ENCODE measurements around the gene FOXI1.
"Not testable (repeated sequence)": the region's sequence is repeated elsewhere in the genome, so short reads cannot be mapped to it uniquely, and the experiment has no call there.

The FOXI1 gene

GRCh38 chr5:170132269-170132975 lies 26.7 kb downstream of the FOXI1 start:
- no peak for DNase-seq

DNA sequence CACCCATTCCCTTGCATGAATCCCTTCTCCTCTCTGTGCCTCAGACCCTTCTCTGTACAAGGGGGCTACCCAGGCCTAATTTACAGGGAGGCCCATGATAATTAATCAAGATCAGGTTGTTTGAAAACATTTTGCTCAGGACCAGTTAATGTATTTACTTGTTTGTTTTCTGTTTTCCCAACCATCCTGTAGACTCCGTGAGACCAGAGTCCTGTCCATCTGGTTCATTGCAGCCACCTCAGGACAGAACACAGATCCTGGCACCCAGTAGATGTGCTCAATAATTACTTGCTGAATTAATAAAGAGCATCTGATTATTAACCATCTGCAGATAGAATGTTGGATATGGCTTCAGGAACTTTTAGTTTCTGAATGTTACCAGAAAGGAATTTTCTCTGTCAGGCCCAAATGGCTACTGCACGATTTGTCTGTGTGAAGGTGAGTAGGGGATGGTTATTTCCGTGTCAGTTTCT lies 27.3 kb downstream of the FOXI1 start:
- no peak for DNase-seq

DNA sequence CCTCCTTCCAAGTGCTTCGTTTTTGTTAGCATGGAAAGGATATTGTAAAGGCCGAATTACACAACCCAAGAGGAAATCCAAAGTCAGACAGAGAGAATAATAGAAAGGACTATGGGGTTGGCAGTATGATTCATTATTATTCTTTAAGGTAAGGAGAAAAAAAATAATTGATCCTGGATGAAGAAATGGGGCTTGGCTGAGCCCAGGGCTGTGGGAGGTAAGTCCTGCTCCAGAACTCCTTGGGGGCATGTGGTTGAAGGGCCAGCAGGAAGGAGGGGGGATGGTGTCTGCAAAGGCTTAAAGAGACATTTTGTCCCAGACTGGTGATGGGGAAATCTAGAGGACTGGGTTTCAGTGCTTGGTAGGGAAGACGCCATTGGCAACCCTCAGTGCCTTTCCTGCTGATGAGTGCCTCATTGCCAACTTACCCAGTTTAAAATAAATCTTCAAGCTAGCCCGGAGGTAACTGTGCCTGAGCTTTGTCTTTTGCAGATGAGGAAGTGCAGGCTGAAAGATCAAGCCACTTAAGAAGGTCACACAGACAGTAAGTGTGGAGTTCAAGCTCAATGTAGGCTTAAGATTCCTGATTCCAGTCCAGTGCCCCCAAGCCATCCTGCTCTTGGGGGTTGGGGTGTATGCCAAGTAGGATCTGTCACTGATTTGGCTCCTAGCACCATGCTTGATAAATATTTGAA lies 30.2 kb downstream of the FOXI1 start:
- no peak for DNase-seq

GRCh38 chr5:170136506-170136905 lies 30.8 kb downstream of the FOXI1 start:
- no peak for DNase-seq

DNA sequence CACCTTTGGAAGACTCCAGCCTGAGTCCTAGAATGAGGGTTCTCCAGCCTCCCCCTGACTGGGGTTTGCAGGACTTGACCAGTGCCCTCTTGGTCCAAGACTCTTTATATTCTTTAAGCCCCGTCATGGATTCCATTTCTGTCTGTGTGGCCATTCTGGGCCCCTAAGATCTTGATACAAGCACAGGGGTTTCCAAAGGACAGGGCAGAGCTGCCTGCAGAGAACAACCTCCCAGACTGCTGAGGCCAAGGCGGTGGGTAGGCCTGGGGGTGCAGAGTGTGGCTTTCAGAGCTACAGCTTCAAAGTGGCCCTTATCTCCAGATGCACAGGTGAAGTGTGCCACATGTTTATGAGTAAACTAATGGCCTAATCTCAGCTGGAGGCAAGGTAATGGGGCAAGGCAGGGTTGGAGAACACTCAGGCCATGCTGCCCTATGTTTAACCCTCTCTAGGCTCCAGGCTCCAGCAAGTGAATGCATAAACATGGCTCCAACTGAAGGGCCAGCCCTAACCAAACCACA lies 32.1 kb downstream of the FOXI1 start:
- DNase-seq: no peak

GRCh38 chr5:170138273-170138672 lies 32.6 kb downstream of the FOXI1 start:
- DNase-seq: no peak

GRCh38 chr5:170139786-170140335 lies 34.2 kb downstream of the FOXI1 start:
- DNase-seq: no peak

- DNase-seq: not testable (repeated sequence)
Observed at GRCh38 chr5:170141196-170141595, 35.5 kb downstream of the FOXI1 start.

DNA sequence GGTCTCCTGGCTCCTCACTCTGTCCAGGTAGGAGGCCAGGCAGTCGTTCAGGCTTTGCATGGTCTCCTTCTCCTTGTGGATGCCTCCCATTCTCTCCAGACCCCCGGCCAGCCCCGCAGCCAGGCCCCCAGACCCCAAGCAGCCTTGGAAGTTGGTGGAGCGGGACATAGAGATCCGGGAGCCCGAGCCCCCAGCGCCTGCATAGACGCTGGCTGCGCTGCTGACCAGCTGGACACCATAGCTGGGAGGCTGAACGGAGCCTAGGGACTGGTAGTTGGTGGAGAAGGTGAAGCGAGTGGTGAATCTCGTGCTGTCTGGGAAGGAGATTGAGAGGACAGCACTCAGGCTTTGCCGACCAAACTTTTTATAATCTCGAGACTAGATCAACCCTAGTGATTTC lies 35.9 kb downstream of the FOXI1 start:
- no peak for DNase-seq

- DNase-seq: no peak
Observed at GRCh38 chr5:170142196-170142595, 36.5 kb downstream of the FOXI1 start.

GRCh38 chr5:170143091-170143490 lies 37.4 kb downstream of the FOXI1 start:
- no peak for DNase-seq

DNA sequence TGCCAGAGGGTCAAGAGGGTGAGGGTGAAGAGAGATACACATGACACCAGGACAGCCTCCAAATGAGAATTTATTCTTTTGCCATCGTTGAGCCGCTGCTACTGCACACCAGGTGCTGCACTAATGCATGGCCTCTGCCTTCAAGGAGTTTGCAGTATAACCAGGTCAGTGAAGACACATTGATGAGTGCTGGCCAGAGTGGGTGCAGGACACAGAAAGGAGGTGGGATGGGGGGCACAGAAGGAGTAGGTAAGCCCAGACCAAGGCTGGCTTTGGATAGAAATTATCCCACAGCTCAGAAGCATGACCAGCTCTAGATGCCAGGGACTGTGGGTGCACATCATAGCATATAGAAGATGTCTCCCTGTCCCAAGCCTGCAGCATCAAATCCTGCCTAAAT lies 38.0 kb downstream of the FOXI1 start:
- DNase-seq: no peak

DNA sequence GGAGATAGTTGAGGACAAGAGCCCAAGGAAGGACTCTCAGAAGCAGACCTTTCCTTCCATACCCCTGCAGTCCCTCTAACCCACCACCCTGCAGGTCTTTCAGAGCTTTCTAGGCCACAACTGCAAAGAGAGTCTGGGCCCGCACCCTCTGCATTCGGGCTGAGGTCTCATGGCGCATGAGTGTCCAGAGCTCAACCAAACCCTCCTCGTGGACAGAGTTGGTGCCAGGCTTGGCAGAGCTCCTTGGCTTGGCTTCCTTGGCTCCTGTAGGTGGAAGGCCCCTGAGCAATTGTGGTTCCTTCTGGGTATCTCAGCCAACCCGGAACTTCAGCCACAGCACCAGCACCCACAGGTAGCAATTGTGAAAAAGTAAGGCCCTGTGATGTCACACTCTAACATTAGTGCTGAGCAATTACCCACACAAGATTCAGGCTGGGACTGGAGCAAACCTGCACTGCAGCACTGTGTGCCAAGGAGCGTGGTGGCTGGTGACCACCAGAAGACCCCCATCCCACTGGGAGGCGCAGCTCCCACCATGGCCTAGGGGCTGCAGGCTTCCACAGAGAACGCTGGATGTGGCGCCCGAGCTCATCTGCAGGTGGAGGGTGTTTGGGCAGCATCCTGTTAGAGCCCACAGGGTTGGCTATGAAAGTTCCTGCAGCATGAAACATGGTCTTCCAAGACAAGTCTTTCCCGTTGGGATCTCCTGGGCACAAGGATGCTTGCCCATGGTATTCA lies 38.8 kb downstream of the FOXI1 start:
- DNase-seq: no peak

DNA sequence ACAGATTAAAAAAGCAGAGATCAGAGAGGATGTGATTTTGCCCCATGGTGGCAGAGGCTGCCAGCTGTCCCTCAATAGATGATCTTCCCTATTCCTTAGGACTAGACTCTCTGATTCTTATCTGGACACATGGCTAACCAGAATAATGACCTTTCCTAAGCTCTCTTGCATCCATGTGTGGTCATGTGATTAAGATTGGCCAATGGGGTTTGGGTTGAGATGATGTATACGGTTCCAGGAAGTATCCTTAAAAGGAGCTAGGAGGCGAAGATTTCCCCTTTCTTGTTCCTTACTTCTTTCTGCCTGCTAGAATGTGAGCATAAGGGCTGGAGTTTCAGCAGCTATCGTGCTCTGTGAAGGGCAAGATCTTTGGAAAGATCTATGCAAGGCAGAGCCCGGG lies 39.8 kb downstream of the FOXI1 start:
- no peak for DNase-seq

DNA sequence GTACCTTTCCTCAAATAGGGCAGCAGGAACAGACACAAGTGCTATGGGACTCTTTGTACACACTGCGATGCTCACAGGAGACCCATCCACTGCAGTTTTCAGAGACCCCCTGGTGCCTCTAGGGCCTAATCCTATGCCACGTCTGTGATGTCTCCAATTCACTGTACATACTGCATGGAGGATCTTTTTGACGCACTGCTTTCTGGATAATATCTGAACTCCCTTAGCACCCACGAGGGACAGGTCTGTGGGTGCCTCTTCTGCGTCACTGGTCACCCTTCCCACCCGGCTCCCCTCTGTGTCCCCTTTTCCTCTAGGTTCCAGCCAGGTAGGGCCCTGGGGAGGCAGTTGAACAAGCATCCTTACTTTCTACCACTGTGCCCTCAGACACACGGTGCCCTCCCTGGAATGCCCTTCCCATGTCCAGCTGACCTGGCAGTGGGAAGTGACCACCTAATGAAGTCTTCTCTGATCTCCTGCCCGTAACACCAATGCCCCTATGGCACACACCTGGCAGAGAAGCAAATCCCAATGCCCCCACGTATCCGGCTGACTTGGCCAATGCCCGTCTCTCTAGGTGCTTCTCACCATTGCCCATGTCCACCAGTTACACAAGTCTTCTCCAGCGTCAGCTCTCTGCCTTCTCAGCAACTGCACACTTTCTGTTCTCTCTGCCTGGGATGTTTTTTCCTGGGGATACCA lies 41.5 kb downstream of the FOXI1 start:
- no peak for DNase-seq

DNA sequence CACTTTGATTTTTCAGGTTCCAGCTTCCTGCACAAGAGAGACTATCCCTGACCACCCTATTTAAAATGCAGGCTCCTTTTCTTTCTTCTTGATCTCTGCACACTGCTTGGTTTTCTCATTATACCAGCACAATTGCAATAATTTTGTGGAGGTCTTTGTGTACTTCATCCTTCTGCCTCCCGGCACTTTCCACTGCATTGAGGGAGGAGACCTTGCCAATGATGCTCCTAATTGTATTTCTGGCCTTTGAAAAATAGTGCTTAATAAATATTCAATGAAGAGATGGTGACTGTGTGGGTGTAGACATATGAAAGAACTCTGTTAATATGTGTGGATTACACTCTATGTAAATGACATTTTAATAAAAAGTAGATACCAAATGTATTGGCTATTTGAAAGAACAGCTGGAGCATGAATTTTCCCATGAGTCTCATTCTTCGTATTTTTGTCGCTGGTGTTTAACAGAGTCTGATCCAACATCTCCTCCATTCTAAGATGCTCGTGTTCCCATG lies 42.1 kb downstream of the FOXI1 start:
- DNase-seq: no peak

DNA sequence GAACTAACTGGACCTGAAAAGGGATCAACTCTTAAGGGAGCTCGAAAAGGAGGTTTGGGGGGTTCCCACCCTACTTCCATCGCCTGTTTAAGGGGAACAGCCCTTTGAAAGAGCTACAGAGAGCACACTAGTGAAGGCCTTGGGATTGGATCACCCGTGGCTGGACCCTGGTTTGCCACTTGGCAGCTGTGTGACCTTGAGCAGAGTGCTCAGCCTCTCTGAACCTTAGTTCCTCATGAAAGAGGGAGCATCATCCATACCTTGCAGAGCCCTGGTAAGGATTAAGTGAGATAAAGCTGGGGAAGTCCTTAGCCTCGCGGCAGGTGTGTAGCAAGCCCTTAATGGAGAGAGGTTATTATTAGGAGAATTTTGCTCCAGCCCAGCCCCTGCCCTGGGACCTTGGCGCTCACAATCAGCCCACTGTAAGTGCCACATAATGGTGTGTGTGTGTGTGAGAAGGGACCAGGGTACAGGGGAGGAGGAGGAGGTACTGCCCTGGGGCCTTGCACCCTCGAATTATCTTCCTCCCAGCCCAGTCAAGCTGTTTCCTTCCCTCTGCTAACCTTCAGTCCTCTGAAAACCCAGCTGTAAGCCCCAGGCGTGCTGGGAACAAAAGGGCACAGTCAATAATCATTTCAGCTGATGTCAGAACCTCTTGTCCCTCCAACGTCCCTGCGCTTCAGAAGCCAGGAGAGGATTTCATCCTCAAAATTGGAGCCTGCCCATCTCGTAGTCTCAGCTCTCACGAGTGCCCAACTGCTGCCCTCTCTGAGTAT lies 42.9 kb downstream of the FOXI1 start:
- DNase-seq: no peak

DNA sequence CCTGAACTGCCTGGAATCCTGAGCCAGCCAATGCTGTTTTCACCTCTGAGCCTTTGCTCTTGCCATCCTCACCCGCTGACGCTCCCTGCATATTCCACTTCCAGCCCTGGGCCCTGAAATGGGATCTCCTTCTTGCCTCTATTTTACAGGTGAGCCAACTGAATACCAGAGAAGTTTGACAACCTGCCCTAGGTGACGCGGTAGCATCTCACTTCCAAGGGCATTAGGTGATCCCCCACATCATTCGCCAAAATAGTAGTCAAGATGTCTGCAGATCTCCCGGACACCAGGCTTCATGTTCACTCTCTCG lies 43.5 kb downstream of the FOXI1 start:
- no peak for DNase-seq

DNA sequence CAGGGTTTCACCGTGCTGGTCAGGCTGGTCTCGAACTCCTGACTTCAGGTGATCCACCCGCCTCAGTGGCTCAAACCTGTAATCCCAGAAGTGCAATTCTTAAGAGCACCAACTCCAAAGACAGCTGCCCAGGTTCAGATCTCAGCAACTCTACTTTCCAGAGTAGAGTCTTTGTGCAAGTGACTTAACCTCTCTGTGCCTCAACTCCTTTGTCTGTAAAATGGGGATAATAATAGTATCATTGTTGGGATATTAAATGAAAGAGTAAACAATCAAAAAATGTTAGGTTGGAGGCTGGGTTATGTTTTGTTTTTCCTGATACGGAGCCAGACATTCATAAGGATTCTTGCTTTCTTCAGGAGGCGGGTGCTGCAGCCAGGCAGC lies 45.0 kb downstream of the FOXI1 start:
- DNase-seq: no peak

DNA sequence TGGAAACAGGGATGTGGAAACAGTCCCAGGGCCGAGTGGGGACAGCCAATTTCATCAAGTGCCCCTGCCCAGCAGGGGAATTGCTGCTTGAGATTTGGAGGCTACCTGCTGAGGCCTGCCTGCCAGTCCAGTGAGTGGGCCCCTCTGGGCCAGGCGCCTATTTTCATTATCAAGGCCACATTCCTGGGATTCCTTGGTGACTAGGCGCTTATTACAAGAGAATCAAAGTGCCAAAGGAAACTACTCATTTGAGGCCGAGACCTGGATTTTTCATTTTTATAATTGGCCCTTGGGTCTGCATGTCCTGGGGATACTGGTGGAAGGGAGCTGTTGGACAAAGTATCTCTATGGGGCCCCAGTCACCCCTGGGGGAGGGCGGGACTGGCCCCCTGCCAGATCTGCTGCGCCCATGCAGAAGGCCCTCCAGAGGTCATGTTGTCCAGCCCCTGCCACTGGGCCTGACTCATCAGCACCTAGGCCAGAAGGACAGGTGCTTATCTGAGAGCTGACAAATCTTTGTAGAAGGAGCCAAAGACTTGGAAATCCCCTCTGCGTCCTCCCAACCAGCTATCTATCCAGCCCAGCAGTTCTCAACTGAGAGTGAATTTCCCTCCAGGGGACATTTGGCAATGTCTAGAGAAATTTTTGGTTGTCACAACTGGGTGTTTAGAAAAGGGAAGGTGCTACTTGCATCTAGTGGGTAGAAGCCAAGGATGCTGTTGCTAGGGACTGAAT lies 45.6 kb downstream of the FOXI1 start:
- peak; percentile 76 for DNase-seq

DNA sequence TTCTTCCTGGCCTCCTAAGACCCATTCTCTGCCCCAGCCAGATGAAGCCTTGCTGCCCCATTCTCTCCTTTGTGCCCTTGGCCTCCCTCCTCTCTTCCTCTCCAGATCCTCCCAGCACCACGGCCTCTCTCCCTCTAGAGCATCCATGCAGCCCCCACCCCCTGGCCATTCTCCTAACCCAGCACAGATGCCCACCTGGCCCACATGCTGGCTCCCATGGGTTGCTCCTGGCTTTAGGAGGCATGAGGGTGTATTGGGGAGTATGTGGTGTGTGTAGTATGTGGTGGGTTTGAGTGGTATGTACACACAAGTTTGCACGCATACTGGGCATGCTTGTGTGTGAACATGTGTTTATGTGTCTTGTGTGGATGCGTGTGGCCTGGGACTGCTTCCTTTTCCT lies 47.1 kb downstream of the FOXI1 start:
- no peak for DNase-seq
